GM18511 (cell line): ENCODE results near the gene CYBRD1.
A peak's percentile ranks its signal among the peaks of the same experiment; 100 is the strongest.
"Not testable (repeated sequence)": the region's sequence is repeated elsewhere in the genome, so short reads cannot be mapped to it uniquely, and the experiment has no call there.

ENCODE experiments used
- ATAC-seq: cut with Tn5 transposase; IDR thresholded peaks from one replicate; pipeline ENCODE4 v1.9.1; 2021; ENCODE audit warnings: mild to moderate bottlenecking, moderate library complexity; ENCODE audit not compliant: unreplicated experiment

Gene CYBRD1, protein sequence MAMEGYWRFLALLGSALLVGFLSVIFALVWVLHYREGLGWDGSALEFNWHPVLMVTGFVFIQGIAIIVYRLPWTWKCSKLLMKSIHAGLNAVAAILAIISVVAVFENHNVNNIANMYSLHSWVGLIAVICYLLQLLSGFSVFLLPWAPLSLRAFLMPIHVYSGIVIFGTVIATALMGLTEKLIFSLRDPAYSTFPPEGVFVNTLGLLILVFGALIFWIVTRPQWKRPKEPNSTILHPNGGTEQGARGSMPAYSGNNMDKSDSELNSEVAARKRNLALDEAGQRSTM

DNA sequence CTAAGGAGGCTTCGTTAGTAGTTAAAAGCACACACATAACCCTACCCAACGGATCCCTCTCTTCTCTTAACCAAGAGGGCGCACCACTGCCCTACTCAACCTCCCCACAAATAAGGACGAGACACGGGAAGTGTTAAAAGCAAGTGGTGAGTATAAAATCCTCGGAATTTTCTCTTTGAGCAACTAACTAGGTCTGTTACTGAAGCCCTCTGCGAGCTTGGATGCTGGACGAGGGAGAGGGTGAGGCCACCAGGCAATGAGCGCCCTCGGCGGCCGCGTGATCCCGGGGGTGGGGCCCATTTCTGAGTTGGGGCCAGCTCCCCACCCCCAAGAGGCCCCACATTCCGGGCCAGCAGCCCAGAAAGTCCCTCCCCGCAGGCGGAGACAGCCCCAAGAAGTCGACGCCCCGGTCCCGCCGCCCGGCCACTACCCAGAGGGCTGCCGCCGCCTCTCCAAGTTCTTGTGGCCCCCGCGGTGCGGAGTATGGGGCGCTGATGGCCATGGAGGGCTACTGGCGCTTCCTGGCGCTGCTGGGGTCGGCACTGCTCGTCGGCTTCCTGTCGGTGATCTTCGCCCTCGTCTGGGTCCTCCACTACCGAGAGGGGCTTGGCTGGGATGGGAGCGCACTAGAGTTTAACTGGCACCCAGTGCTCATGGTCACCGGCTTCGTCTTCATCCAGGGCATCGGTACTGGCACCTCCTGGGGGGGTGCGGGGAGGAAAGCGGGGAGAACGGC lies at the start of gene CYBRD1:
Gene CYBRD1 (plus strand): TSS at position 423 of the 736 bp plus-strand sequence. CDS start 72 bp downstream, at position 495.
- ATAC-seq: peak; percentile 58

DNA sequence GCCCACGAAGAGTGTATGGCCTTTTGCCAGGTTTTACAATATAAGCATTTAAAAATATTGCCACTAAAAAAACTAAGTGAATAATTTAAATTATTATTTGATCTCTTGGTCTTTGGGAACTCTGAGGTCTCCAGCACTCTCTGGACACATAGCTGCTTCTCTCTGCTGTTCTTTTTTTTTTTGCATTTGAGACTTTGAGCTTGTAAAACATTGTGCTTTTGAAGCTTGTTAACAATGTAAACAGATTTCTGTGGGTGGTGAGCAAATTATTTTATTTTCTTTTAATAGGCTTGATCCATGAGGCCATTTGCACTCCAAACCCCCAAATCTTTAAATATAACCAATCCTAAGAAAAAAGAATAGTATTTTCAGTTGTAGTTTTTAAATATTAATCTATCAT lies 46.3 kb upstream of the CYBRD1 start:
- no peak for ATAC-seq

DNA sequence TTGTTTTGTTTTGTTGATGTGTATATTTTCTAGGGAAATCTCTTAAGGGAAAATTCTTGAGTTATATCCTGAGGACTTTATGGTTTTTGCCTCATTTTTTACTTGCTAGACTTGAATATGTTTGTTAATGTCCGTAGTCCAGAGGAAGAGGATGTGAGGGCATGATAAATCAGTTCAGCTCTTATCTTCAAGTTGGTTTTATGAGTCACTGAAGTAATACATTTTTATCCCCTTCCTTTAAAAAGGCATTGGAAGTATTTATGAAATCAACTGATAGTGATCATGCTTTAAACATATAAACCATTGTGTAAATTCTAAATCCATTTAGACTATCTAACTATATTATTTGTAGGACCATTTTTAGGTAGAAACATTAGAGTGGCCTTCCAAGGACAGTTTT lies 43.9 kb upstream of the CYBRD1 start:
- ATAC-seq: no peak

DNA sequence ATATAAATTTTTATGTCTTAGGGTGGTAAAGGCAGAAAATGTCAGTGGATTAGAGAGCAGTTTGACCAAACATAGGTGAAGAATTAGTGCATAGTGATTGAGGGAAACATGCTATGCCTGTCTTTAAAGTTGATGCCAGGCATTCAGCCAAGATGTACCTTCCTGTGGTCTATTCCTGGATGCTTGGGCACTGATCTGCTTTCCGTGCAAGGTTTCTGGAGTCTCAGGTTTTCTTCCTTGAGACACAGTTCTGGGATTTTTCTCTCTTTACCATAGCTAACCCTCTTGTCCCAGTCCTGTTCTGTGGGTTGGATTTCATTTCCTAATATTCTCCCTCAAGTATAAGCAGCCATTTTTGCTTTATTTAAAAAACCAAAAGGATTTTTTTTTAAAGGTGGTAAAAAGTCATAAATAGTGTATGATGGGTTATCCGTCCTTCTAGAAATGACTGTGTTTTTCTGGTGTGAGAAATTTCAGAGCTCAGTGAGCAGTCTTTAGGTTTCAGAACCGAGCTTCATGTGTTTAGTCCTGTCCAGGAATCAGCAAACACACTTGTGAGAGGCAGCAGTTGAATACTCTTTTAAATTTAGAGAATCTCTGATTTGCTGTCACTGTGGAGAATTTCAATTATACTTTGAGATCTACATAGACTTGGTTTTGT lies 43.0 kb upstream of the CYBRD1 start:
- no peak for ATAC-seq

DNA sequence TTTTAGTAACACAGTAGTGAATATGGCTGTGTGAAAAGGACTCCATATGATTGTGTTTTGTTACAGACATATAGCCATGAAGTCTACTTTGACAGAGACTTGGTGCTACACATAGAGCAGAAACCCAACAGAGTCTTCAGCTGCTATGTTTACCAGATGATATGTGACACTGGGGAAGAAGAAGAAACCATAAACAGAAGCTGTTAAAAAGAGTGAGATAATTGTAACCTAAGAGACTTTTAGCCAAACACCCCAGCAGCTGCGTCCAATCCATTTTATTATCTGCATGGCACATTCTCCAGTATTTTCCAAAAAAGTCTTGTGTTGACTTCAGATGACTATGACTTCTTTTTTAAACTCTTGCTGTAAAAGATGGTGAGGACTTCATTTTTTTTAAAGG lies 41.4 kb upstream of the CYBRD1 start:
- ATAC-seq: no peak

DNA sequence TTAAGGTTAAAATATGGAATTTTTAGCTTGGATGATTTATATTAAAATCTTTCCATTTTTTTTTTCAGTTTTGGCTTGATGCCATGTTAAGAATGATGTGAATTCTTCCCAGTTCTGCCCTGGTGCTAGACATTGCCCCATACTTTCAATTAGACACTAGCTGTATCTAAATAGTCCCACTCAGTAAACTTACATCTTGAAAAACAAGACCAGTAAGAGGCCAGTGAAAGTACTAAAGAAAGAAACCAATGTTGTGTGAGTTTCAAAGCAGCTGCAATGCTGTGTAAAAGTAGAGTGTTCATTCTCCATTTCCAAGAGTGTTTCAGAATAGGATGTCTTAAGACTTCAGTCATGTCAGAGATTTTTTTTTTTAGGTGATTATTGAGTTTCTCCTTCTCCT lies 40.0 kb upstream of the CYBRD1 start:
- ATAC-seq: no peak

DNA sequence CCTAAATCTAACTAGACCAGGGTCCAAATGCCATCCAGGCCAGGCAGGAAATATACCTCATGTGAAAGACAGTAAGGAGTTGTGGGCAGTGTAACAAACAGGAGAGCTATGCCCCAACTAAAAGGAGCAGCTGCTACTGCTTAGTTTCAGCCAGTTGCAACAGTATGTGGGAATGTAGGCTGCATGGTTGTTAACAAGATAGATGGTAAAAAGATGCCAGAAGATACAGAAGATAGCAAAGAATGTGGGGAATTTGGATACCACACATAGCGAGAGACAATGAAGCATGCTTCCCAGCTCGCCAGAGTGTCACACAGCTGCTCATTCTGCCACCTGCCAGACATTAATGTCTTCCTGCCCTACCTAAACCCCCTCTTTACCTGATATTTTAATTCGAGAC lies 39.4 kb upstream of the CYBRD1 start:
- no peak for ATAC-seq

DNA sequence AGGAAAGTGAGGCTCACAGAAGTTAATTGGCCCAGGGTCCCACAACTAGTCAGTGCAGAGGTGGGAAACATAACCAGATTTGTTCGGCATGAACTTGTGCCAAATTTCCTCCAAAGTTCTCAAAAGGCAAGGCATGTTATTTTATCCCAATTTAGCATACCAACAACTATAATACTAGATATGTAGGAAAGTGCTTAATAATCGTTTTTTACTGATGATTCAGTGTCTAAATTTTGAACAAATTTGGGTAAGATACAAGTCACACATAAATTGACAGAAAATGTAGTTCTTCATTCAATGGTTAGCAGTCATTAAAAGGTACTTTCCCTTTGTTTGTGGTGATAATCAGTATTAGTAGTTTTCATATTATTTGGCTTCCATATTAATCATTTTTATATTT lies 38.5 kb upstream of the CYBRD1 start:
- ATAC-seq: no peak

DNA sequence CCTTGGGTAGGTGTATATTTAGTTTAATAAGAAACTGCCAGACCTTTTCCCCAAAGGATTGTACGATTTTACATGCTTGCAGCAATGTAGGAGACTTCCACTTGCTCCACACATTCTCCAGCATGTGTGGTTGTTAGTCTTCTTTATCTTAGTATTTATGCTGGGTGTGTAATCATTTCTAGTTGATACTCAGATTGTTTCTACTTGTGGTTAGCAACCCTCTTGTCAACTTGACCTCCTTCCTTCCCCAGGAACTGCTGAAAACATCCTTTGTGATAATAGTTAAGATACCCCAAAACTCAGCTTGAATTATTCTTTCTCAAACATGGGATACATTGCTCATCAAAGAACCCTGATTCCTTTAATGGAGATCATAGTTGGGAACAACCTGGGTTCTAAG lies 37.2 kb upstream of the CYBRD1 start:
- ATAC-seq: no peak

DNA sequence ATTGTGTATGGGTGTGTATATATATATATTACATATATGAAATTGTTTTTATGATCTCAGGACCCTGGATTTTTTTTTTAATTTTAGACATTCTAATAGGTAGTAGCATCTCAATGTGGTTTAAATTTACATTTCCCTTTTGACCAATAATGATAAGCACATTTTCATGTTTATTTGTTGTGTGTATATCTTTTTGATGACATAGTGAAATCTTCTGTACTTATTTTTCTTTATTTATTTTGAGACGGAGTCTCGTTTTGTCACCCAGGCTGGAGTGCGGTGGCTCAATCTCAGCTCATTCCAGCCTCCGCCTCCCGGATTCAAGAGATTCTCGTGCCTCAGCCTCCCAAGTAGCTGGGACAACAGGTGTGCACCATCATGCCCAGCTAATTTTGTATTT lies 35.1 kb upstream of the CYBRD1 start:
- ATAC-seq: no peak

DNA sequence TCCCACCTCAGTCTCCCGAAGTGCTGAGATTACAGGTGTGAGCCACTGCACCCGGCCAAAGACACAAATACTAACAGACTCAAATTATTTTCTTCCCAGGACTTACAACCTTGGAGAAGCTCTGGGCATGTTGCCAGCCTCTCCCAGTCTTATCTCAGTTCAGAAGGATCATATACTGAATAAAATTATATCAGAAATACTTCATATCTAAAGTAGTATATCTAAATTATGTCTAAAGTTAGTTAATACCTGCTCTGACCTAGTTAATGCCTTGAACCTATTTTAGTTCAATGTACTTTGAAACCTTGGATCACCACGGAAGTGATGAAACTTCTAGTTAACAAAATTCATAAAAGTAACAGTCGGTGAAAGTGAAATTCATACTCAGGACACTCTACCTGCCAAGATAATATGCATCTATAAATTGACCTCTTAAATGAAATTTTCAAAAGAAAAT lies 34.4 kb upstream of the CYBRD1 start:
- ATAC-seq: no peak

DNA sequence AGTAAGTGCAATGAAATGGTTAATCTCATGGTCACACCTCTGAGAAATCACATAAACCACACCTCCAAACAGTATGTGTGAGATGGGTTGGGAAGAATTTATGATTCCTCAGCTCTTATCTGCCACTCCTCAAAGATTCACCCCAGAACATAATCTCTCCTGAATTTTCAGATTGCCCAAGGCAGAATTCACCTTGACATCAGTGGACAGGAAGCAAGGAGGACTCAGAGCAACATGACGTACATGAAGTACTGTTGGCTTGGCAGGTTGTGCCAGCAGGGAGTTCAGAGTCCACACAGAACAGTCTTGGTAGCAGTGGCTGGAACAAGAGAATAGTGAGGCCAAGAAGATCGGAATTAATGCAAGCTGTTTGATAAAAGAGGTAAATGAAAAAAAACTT lies 31.7 kb upstream of the CYBRD1 start:
- ATAC-seq: no peak

DNA sequence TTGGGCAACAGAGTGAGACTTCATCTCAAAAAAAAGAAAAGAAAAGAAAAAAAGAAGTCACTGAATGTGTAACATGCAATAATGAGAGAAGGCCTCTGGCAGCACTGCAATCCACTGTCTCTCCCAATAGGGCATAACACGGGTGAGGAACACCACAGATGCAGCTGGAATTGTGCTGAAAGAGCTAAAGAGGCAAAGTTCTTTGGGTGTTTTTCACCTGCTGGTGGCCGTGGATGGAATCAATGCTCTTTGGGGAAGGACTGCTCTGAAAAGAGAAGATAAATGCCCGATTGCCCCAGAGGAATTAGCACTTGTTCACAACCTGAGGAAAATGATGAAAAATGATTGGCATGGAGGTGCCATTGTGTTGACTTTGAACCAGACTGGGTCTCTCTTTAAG lies 31.0 kb upstream of the CYBRD1 start:
- ATAC-seq: no peak

DNA sequence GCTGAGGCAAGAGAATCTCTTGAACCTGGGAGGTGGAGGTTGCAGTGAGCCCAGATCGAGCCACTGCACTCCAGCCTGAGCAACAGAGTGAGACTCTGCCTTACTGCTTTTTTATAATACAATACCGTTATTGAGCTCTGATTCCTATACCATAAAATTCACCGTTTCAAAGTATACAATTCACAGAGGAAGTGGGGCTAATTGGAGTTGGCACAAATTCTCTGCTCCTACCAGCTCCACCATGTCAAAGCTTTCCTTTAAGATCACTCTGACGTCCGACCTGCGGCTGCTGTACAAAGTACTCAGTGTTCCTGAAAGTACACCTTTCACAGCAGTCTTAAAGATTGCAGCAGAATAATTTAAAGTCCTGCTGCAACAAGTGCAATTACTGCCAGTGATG lies 29.6 kb upstream of the CYBRD1 start:
- no peak for ATAC-seq

DNA sequence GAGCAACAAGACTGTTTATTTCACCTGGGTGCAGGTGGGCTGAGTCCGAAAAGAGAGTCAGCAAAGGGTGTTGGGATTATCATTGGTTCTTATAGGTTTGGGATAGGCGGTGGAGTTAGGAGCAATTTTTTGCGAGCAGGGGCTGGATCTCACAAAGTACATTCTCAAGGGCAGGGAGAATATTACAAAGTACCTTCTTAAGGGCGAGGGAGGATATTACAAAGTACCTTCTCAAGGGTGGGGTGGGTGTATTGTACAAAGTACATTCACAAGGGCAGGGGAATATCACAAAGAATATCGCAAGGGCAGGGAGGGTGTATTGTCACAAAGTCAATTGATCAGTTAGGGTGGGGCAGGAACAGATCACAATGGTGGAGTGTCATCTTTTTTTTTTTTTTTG lies 24.6 kb upstream of the CYBRD1 start:
- ATAC-seq: not testable (repeated sequence)

DNA sequence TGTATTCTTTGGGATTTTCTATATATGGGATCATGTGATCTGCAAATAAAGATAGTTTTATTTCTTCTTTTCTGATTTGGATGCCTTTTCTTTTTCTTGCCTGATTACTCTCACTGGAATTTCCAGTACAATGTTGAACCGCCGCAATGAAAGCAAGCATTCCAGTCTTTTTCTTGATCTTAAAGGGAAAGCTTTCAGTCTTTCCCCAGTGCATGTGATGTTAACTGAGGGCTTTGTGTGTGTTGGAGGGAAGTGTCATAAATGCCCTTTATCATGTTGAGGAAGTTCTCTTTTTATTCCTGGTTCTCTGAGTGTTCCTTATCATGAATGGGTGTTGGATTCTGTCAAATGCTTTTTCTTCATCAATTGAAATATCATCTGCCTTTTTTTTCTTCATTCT lies 16.9 kb upstream of the CYBRD1 start:
- no peak for ATAC-seq

DNA sequence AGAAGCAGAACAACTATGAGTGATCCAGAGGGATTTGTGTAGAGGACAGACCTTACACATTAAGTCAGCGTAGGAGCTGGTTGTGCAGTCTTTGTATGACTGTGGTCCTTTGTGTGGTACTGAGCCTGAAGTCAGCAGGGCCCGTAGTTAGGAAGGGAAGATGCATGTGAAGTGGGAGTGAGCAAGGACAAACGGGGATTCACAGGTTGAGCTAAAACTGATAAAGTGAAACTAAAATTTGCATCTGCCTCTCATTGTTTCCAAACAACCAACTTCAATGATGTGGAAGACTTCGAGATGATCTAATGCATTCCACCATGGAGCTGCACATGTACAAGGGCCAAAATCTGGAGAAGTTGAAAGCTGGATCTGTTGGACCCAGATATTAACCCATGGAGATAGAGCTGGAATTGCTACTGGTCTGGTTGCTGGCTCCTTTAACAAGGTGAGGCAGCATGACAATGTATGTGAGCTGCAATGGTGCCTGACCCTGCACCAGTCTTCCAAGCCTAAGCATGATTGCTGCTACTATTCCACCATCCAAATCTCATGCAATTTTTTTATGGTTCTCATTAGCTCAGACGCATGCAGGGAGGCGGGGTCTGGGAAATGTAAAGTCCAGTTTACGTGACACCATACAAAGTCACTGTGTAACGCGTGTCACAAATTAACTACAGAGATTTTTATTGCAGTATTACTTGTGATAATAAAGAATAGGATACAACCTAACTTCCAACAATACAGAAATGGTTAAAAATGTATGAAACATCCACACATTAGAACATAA lies 12.1 kb upstream of the CYBRD1 start:
- ATAC-seq: peak; percentile 70

DNA sequence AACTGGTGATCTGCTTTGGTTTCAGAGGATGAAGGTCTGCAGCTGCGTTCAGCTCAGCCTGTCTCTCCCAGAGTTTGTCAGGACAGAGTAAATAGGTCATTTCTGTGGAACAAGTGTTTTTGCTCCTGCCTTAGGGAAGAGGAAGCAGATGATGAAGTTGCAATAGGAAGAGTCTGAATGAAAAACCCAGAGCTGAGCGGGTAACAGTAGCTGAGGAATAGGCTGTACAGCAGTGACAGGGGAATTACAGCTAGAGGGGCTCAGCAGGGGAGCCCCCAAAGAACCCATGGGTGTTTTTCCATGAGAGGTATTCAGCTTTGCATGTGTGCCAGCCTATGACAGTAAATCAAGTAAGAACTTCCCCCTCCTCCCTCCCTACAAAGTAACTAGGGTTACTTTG lies 10.3 kb upstream of the CYBRD1 start:
- ATAC-seq: no peak

DNA sequence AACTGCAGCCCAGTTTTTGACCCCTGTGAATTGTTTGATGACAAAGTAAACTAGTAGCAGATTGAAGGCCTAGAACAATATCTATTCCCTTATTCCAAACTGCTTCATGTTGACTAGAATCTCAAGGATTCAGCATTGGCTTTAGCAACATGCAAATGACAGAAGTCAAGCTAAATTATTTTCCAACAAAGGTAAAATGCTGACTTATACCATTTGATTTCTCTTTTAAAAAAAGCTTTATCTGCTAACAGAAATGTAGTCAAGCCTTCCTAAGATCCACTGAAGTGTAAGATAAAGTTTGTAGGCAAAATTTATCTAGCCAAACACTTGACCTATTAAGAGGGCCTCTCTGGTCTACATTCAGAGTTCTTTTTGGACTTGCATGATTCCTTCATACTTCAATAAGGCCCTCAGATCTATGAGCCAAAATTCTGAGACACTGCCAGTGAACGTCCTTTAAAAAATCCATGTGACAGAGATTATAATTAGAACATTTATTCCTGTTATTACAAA lies 9.5 kb upstream of the CYBRD1 start:
- ATAC-seq: no peak

DNA sequence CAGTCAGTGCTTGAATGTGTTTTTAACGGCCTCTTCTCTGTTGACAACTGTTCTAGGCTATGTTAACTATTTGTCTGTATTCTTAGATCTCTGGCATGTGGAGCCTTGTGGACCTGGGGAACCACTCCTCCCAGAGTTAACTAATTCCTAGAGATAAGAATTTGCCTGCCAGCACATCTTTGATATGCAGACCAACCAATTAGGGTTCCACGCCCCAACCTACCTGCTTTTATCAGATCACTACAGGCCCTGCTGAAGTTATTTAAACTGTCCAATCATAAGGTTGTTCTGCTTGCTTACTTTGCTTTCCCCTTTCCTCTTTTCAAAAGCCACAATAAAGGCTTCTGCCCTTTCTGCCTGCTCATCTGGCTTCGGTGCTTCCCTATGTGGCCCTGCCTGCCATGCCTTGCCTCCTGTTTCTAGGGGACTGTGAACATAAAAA lies 8.5 kb upstream of the CYBRD1 start:
- peak; percentile 60 for ATAC-seq
